Tibial artery (tissue), 4 donors: ENCODE data around the gene FUBP3.

Experiments used
- DNase-seq, 2 donors: peaks; one replicate each; pipeline ENCODE4 v3.0.0-alpha.2; 2019
- H3K27ac ChIP-seq, 2 donors: fragments of 200-600 bp; sonication (generic) in 1 of 2; 1 replicate in 1 of 2; 2 replicates in 1 of 2; pipeline ENCODE4 v1.5.1; 2018 to 2019; ENCODE audit warnings: mild to moderate bottlenecking in 1 of 2
- H3K27me3 ChIP-seq, 2 donors: fragments of 200-600 bp; sonication (generic) in 1 of 2; one replicate each; pipeline versions ENCODE4 v1.5.1 to v1.6.0; 2016 to 2019
- H3K36me3 ChIP-seq, 3 donors: fragments of 200-600 bp; sonication (generic) in 2 of 3; one replicate each; pipeline ENCODE4 v1.5.1; 2016 to 2019; ENCODE audit warnings: mild to moderate bottlenecking in 2 of 3
- H3K4me1 ChIP-seq, 4 donors: fragments of 200-600 bp; sonication (generic) in 2 of 4; 1 replicate in 3 of 4; 2 replicates in 1 of 4; pipeline ENCODE4 v1.5.1; 2016 to 2019
- H3K4me3 ChIP-seq, 2 donors: fragments of 200-600 bp; sonication (generic) in 1 of 2; 1 replicate in 1 of 2; 2 replicates in 1 of 2; pipeline ENCODE4 v1.5.1; 2018 to 2019; ENCODE audit warnings: mild to moderate bottlenecking in 2 of 2
- H3K9me3 ChIP-seq, 3 donors: fragments of 200-600 bp; sonication (generic) in 1 of 3; one replicate each; pipeline ENCODE4 v1.5.1; 2016 to 2019
- intact Hi-C: fragments of 100-400 bp; cut with DNase I; formaldehyde crosslinking; loops from one replicate; pipeline ENCODE4 v1.15.0; 2023; ENCODE audit warnings: low total_unique reads
- TF ChIP-seq, protein P1 (sequence below), 2 experiments: fragments of 200-600 bp in 1 of 2; fragments of 450-650 bp in 1 of 2; IDR thresholded peaks; one replicate each; pipeline ENCODE4 v1.5.1; 2017 to 2019; ENCODE audit warnings: antibody characterized with exemption in 2 of 2, mild to moderate bottlenecking in 1 of 2, moderate library complexity in 1 of 2

The FUBP3 gene

DNA sequence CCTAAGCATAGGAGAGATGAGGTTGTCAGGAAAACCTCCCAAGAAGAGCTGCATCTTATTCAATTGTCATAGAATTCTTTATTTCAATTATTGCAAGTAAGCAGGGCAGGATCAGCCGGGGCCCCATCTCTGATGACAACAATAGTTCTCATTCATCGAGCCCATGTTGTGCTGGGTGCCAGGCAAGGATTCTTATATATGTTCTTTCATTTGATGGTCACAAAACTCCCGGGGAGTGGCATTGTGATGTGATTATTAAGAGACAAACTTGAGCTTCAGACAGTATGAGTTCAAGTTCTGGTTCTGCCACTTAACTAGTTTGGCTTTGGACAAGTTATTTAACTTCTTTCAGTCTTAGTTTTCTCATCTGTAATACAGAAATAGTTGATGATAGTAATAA, 8.5 kb downstream of the FUBP3 start:
- peaks cover 0 to 12% (median 3%) of the 10 kb centered on the region in 4 donors for H3K4me1 ChIP-seq
- H3K27ac ChIP-seq, result no peak overlapping the region
- DNase-seq, result no peak

GRCh38 chr9:130588416-130588815, 9.0 kb downstream of the FUBP3 start:
- H3K27me3 ChIP-seq, result no peaks in the 10 kb centered on the region
- H3K36me3 ChIP-seq, result peaks cover 0 to 6% (median 5%) of the 10 kb centered on the region in 3 donors
- TF ChIP-seq, protein P1, sequence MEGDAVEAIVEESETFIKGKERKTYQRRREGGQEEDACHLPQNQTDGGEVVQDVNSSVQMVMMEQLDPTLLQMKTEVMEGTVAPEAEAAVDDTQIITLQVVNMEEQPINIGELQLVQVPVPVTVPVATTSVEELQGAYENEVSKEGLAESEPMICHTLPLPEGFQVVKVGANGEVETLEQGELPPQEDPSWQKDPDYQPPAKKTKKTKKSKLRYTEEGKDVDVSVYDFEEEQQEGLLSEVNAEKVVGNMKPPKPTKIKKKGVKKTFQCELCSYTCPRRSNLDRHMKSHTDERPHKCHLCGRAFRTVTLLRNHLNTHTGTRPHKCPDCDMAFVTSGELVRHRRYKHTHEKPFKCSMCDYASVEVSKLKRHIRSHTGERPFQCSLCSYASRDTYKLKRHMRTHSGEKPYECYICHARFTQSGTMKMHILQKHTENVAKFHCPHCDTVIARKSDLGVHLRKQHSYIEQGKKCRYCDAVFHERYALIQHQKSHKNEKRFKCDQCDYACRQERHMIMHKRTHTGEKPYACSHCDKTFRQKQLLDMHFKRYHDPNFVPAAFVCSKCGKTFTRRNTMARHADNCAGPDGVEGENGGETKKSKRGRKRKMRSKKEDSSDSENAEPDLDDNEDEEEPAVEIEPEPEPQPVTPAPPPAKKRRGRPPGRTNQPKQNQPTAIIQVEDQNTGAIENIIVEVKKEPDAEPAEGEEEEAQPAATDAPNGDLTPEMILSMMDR (IDR thresholded peaks at IDR 0.05), result no peak
- intact Hi-C loops, result no loop called here
- H3K27ac ChIP-seq, result no peak overlapping the region
- DNase-seq, result no peak
- peaks cover 0 to 12% (median 3%) of the 10 kb centered on the region in 4 donors for H3K4me1 ChIP-seq
- H3K9me3 ChIP-seq, result no peaks in the 10 kb centered on the region
- no peak overlapping the region for H3K4me3 ChIP-seq

More for the DNA sequence above, 8.5 kb downstream of the FUBP3 start:
- H3K27me3 ChIP-seq, result no peaks in the 10 kb centered on the region
- intact Hi-C loops, result no loop called here
- TF ChIP-seq, protein P1 (IDR thresholded peaks at IDR 0.05), result no peak
- no peaks in the 10 kb centered on the region for H3K9me3 ChIP-seq
- no peak overlapping the region for H3K4me3 ChIP-seq
- peaks cover 0 to 6% (median 1%) of the 10 kb centered on the region in 3 donors for H3K36me3 ChIP-seq

GRCh38 chr9:130589754-130590153, 10.4 kb downstream of the FUBP3 start:
- TF ChIP-seq, protein P1 (IDR thresholded peaks at IDR 0.05), result no peak
- Histone ChIP-seq H3K27ac (no peak overlapping the region), H3K27me3 (no peaks in the 10 kb centered on the region), H3K4me1 (peaks cover 0 to 11% (median 3%) of the 10 kb centered on the region in 4 donors), H3K9me3 (no peaks in the 10 kb centered on the region), H3K4me3 (no peak overlapping the region), H3K36me3 (peaks cover 0 to 6% (median 5%) of the 10 kb centered on the region in 3 donors)
- no peak for DNase-seq
- intact Hi-C loops, result no loop called here

DNA sequence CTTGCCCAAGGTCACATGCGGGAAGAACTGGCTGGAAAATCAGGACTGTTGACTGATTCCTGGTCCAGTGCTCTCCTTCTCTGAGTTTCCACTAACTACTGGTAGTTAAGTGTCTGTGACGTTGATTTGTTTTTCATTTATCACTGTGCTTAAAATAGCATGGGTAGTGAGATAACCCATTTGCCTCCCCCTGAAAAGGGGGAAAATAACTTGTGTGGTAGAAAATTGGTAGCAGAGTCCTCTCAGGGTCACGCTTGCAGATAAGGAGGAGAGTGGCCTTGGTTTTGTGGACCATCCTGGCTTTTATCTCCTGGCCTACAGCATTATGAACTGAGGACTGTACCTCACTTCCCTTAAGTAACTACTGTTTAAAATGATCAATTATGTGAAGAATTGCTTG, 10.9 kb downstream of the FUBP3 start:
- H3K36me3 ChIP-seq, result peaks cover 0 to 5% (median 3%) of the 10 kb centered on the region in 3 donors

DNA sequence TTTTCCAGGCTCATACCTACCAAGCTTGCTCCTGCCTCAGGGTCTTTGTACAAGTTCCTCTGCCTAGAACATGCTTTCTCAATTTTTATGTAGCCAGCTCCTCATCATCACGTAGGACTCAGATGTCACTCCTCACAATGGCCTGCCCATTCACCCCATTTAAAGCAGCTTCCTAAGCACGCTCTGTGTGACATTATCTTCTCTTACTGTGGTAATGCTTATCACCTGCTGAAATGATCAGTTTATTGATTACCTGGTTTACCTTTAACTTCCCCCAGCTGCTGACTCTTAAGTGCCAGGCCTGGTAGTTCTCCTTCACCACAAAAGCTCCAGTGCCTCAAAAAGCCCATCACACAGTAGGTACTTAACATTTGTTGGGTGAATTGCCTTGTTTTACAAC, 13.6 kb downstream of the FUBP3 start:
- Histone ChIP-seq H3K4me1 (peaks cover 0 to 7% (median 3%) of the 10 kb centered on the region in 4 donors), H3K9me3 (no peaks in the 10 kb centered on the region), H3K36me3 (peaks cover 8 to 23% (median 22%) of the 10 kb centered on the region in 3 donors), H3K27me3 (no peaks in the 10 kb centered on the region), H3K4me3 (no peak overlapping the region), H3K27ac (no peak overlapping the region)
- no peak for DNase-seq
- TF ChIP-seq, protein P1 (IDR thresholded peaks at IDR 0.05), result no peak
- intact Hi-C loops, result no loop called here

More for the DNA sequence above, 10.9 kb downstream of the FUBP3 start:
- intact Hi-C loops, result no loop called here
- DNase-seq, result no peak
- TF ChIP-seq, protein P1 (IDR thresholded peaks at IDR 0.05), result no peak
- Histone ChIP-seq H3K9me3 (no peaks in the 10 kb centered on the region), H3K4me1 (peaks cover 0 to 7% (median 3%) of the 10 kb centered on the region in 4 donors), H3K4me3 (no peak overlapping the region), H3K27ac (no peak overlapping the region), H3K27me3 (no peaks in the 10 kb centered on the region)

DNA sequence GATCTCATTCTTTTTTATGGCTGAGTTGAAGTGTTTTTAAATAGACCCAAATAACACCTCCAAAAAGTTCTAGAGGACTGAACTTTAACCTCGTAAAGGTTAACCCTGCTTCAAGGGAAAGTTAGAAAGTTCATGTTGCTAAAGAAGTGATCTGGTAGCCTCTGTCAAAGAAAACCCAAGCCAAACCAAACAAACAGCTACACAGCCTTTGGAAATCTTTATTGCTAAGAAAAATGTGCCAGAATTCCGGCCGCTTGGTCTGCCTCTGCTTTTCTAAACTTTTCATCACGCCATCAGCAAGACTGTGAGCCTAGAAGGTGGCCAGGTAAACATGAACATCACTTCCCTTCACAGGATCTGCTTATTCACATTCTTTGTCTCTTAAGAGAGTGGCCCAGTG, 17.9 kb downstream of the FUBP3 start:
- intact Hi-C loops, result no loop called here
- Histone ChIP-seq H3K27ac (no peak overlapping the region), H3K9me3 (no peaks in the 10 kb centered on the region), H3K36me3 (peaks cover 16 to 59% (median 42%) of the 10 kb centered on the region in 3 donors), H3K27me3 (no peaks in the 10 kb centered on the region), H3K4me1 (no peaks in the 10 kb centered on the region), H3K4me3 (no peak overlapping the region)
- TF ChIP-seq, protein P1 (IDR thresholded peaks at IDR 0.05), result no peak
- DNase-seq, result no peak
